Articular chondrocyte of knee joint (primary cell): ENCODE results near the gene ESRRG. TPM values are rescaled to one million over a fixed set of nuclear protein-coding genes. Genes with fewer than 3 reads are reported as not detected.

Experiments
- total RNA-seq: library from RNA; depleted of rRNA; stranded (reverse); fragments of >200 nt; gene quantifications from 2 replicates; pipeline ENCODE4 v1.2.3, GENCODE V29; 2012

ESRRG gene
- under 0.01 TPM in 1 of 2 replicates, not detected in the other for total RNA-seq

DNA sequence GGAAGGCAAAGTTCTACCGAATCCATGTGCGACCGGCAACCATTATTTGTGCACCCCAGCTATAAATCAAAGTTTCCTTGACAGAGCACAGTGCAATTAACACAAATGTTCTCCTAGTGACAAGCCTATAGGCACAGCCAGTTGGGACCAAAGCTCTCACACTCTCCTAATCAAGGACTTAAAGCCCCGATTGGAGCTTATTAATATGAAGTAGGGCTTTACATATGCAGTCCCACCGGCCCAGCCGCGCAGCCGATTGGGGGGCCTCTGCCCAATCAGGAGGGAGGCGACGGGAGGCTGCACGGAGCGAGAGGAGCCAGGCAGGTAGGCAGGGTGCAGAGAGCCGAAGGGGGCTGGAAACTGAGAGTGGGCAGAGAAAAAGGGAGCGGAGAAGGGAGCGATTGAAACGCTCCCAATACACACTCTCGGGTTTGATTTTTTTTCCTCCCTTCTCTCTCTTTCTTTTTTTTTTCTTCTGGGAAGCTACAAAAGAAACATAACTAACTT is at the start of gene ESRRG:
Gene ESRRG (minus strand): TSS at position 156 of the 507 bp plus-strand sequence. CDS start 130 bp downstream, at position 26.

